GM21786 (cell line): ENCODE measurements around the gene DISC1.

Experiments used
- ATAC-seq: cut with Tn5 transposase; IDR thresholded peaks from one replicate; pipeline ENCODE4 v1.9.1; 2021; ENCODE audit not compliant: unreplicated experiment

DISC1 gene

GRCh38 chr1:232019026-232019340 is 392.4 kb downstream of the DISC1 start:
- ATAC-seq, result no peak

- ATAC-seq, result no peak
Measured at GRCh38 chr1:232020352-232020751, 393.8 kb downstream of the DISC1 start.

- ATAC-seq, result no peak
Measured at GRCh38 chr1:232029315-232029714, 402.7 kb downstream of the DISC1 start.

- no peak for ATAC-seq
Measured at GRCh38 chr1:232031156-232031555, 404.6 kb downstream of the DISC1 start.

GRCh38 chr1:232033285-232033684 is 406.7 kb downstream of the DISC1 start:
- ATAC-seq, result no peak

- no peak for ATAC-seq
Measured at GRCh38 chr1:232034556-232034955, 408.0 kb downstream of the DISC1 start.

GRCh38 chr1:232036181-232036933 is 409.8 kb downstream of the DISC1 start:
- ATAC-seq, result no peak

- ATAC-seq, result no peak
Measured at GRCh38 chr1:232037774-232038388, 411.3 kb downstream of the DISC1 start.

GRCh38 chr1:232038706-232039677 is 412.4 kb downstream of the DISC1 start:
- no peak for ATAC-seq

GRCh38 chr1:232040260-232040659 is 413.7 kb downstream of the DISC1 start:
- ATAC-seq, result no peak

GRCh38 chr1:232044728-232045127 is 418.1 kb downstream of the DISC1 start:
- no peak for ATAC-seq

GRCh38 chr1:232045139-232045994 is 418.8 kb downstream of the DISC1 start:
- no peak for ATAC-seq

GRCh38 chr1:232046451-232047306 is 420.1 kb downstream of the DISC1 start:
- no peak for ATAC-seq

- ATAC-seq, result no peak
Measured at GRCh38 chr1:232047473-232047872, 420.9 kb downstream of the DISC1 start.

- no peak for ATAC-seq
Measured at GRCh38 chr1:232048481-232048880, 421.9 kb downstream of the DISC1 start.

- no peak for ATAC-seq
Measured at GRCh38 chr1:232049335-232049734, 422.7 kb downstream of the DISC1 start.

GRCh38 chr1:232057217-232057895 is 430.8 kb downstream of the DISC1 start:
- no peak for ATAC-seq

- no peak for ATAC-seq
Measured at GRCh38 chr1:232057896-232058274, 431.3 kb downstream of the DISC1 start.

- no peak for ATAC-seq
Measured at GRCh38 chr1:232059726-232060374, 433.3 kb downstream of the DISC1 start.
